Pancreas (tissue), 10 donors: Measurements from ENCODE around the gene EIF5. TPM values are rescaled to one million over a fixed set of nuclear protein-coding genes. Genes with fewer than 3 reads are reported as not detected.

Experiments
- ATAC-seq, 4 donors: fragments of 200-7000 bp; cut with Tn5 transposase; one replicate each; pipeline versions ENCODE4 v1.8.0 to v1.9.1; 2020; ENCODE audit warnings: mild to moderate bottlenecking in 4 of 4, moderate library complexity in 4 of 4
- DNase-seq, 6 donors: peaks; one replicate each; pipeline ENCODE4 v3.0.0-alpha.2; 2020
- FAIRE-seq: peaks from 2 replicates; lab custom pipeline; 2012; peaks lifted over from hg19 to GRCh38; lab: Jason Lieb, UNC
- H3K27ac ChIP-seq, 4 donors: fragments of 200-600 bp; sonication (generic); 1 replicate in 3 of 4; 2 replicates in 1 of 4; pipeline versions ENCODE4 v1.5.0 to v1.8.0; 2020
- H3K27me3 ChIP-seq, 4 donors: fragments of 200-600 bp; one replicate each; pipeline ENCODE4 v1.8.0; 2021
- H3K36me3 ChIP-seq, 3 donors: fragments of 200-600 bp; sonication (generic) in 1 of 3; one replicate each; pipeline versions ENCODE4 v1.5.0 to v1.8.0; 2020 to 2021
- H3K4me1 ChIP-seq, 3 donors: fragments of 200-600 bp; one replicate each; pipeline ENCODE4 v1.8.0; 2021
- H3K4me3 ChIP-seq, 4 donors: fragments of 200-600 bp; sonication (generic) in 2 of 4; one replicate each; pipeline versions ENCODE4 v1.5.0 to v1.8.0; 2020 to 2021
- H3K9me3 ChIP-seq, 4 donors: fragments of 200-600 bp; one replicate each; pipeline ENCODE4 v1.8.0; 2021
- WGBS, 2 donors: extraction: QIAGEN DNeasy Blood & Tissue Kit; methylation state at CpG; one replicate each; pipeline ENCODE4 v1.1.7; 2013; 5-methylcytosine and 5-hydroxymethylcytosine counted together
- intact Hi-C, 3 donors: fragments of 100-400 bp; cut with DNase I; formaldehyde crosslinking; loops; one replicate each; pipeline versions ENCODE4 v1.11.1 to v1.14.2; 2022
- polyA plus RNA-seq, 2 donors: library from polyadenylated mRNA; stranded (reverse); fragments of 200-250 nt; gene quantifications; one replicate each; pipeline ENCODE4 v1.2.3, GENCODE V29; 2013
- total RNA-seq, 6 donors: library from RNA; stranded (reverse); fragmentation: NEBNext Ultra II Directional in 4 of 6; extraction: Animal tissue kit (Norgen Biotek cat#: 25700) in 4 of 6; gene quantifications; one replicate each; pipeline versions ENCODE4 v1.2.1 to v1.2.4, GENCODE V29; 2021 to 2023
- TF ChIP-seq, protein P1 (sequence below), 4 donors: fragments of 200-600 bp; sonication (generic) in 3 of 4; IDR thresholded peaks; one replicate each; pipeline versions ENCODE4 v1.5.0 to v1.8.0; 2021; ENCODE audit warnings: antibody characterized with exemption in 4 of 4
- donor health status: healthy with polysubstance abuse.
- donor health status: DM: no; HTN: no; CAD: no; lungs with moderate emphysema.
- donor health status: DM: no; HTN: no; CAD: no.
- donor health status: control.
- donor health status: control.
- donor health status: Bipolar disorder and iron deficiency.
- donor health status: DM: yes; HTN: yes; CAD: no.
- donor health status: DM: no; HTN: no; CAD: no.
- donor health status: DM: no; HTN: no; CAD: no.
- donor health status: DM: yes; HTN: yes; CAD: no.

Gene EIF5
- total and polyA plus RNA-seq, 8 donors, result 22.2 to 139 (median 95.2) TPM

DNA sequence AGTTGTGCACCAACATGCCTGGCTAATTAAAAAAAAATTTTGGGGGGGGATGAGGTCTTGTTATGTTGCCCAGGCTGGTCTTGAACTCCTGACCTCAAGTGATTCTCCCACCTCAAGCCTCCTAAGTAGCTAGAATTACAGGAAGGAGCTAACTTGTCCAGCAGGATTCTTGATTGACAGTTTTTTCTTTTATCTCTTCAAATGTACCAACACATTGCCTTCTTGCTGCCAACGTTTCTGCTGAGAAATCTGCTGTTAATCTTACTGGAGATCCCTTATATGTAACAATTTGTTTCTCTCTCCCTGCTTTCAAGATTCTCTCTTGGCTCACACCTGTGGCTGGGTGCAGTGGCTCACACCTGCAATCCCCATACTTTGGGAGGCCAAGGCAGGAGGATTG, 28.7 kb downstream of the EIF5 start:
- Histone ChIP-seq H3K27me3 (no peaks in the 10 kb centered on the region), H3K27ac (no peak overlapping the region), H3K4me3 (no peak overlapping the region), H3K36me3 (no peaks in the 10 kb centered on the region), H3K9me3 (no peaks in the 10 kb centered on the region), H3K4me1 (no peaks in the 10 kb centered on the region)
- DNase-seq (no peak), ATAC-seq (no peak), FAIRE-seq (no peak)
- intact Hi-C loops, result no loop called here
- TF ChIP-seq, protein P1, sequence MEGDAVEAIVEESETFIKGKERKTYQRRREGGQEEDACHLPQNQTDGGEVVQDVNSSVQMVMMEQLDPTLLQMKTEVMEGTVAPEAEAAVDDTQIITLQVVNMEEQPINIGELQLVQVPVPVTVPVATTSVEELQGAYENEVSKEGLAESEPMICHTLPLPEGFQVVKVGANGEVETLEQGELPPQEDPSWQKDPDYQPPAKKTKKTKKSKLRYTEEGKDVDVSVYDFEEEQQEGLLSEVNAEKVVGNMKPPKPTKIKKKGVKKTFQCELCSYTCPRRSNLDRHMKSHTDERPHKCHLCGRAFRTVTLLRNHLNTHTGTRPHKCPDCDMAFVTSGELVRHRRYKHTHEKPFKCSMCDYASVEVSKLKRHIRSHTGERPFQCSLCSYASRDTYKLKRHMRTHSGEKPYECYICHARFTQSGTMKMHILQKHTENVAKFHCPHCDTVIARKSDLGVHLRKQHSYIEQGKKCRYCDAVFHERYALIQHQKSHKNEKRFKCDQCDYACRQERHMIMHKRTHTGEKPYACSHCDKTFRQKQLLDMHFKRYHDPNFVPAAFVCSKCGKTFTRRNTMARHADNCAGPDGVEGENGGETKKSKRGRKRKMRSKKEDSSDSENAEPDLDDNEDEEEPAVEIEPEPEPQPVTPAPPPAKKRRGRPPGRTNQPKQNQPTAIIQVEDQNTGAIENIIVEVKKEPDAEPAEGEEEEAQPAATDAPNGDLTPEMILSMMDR (IDR thresholded peaks at IDR 0.05), result no peak
- WGBS, 2 donors, result 45 to 55% methylated on average over 1 of the region's 1 CpG

DNA sequence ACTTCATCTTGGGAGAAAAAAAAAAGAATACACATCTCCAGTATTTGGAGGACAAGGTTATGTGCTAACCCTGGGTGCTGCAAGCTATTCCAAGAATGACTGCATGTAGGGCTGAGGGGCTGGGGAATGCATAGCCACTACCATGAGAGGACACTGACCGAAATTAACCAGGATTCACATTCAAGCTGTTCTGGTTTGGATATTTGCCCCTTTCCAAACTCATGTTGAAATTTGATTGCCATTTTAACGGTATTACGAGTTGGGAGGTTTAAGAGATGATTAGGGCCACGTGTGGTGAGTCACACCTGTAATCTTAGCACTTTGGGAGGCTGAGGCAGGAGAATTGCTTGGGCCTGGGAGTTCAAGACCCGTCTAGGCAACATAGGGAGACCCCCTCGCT, 32.7 kb downstream of the EIF5 start:
- no peaks in the 10 kb centered on the region for H3K9me3 ChIP-seq
- 79 to 90% methylated on average over 6 of the region's 6 CpGs for WGBS, 2 donors
- H3K4me3 ChIP-seq, result no peak overlapping the region
- FAIRE-seq (no peak), DNase-seq (no peak), ATAC-seq (no peak)
- H3K27ac ChIP-seq, result no peak overlapping the region
- intact Hi-C loops, result no loop called here
- no peaks in the 10 kb centered on the region for H3K4me1 ChIP-seq
- no peaks in the 10 kb centered on the region for H3K27me3 ChIP-seq
- no peaks in the 10 kb centered on the region for H3K36me3 ChIP-seq
- TF ChIP-seq, protein P1 (IDR thresholded peaks at IDR 0.05), result no peak

- Histone ChIP-seq H3K27me3 (no peaks in the 10 kb centered on the region), H3K36me3 (no peaks in the 10 kb centered on the region), H3K9me3 (no peaks in the 10 kb centered on the region), H3K4me1 (no peaks in the 10 kb centered on the region), H3K4me3 (no peak overlapping the region), H3K27ac (no peak overlapping the region)
- DNase-seq (no peak), FAIRE-seq (no peak), ATAC-seq (no peak)
- TF ChIP-seq, protein P1 (IDR thresholded peaks at IDR 0.05), result no peak
- WGBS, 2 donors, result 86 to 88% methylated on average over 4 of the region's 4 CpGs
- intact Hi-C loops, result no loop called here
Observed at GRCh38 chr14:103367995-103368394, 34.0 kb downstream of the EIF5 start.

GRCh38 chr14:103370087-103370486, 36.0 kb downstream of the EIF5 start:
- ATAC-seq (no peak), FAIRE-seq (no peak), DNase-seq (no peak)
- TF ChIP-seq, protein P1 (IDR thresholded peaks at IDR 0.05), result no peak
- H3K9me3 ChIP-seq, result no peaks in the 10 kb centered on the region
- WGBS, 2 donors, result 97 to 100% methylated on average over 3 of the region's 3 CpGs
- H3K27ac ChIP-seq, result no peak overlapping the region
- no peaks in the 10 kb centered on the region for H3K27me3 ChIP-seq
- H3K4me3 ChIP-seq, result no peak overlapping the region
- no peaks in the 10 kb centered on the region for H3K36me3 ChIP-seq
- H3K4me1 ChIP-seq, result no peaks in the 10 kb centered on the region
- intact Hi-C loops, result no loop called here

DNA sequence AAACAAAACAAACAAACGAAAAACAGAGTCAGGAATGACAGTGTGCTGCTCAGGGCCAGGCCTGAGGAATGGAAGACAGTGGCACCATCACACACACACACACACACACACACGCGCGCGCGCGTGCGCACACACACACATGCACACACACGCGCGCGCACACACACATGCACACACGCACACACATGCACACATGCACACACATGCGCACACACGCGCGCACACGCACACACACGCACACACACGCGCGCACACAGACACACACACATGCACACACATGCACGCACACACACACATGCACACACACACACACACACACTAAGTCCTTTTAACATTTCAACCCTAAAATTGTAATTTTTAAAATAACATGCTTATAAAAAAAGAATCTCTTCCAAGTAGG, 38.0 kb downstream of the EIF5 start:
- 62 to 69% methylated on average over 6 to 23 of the region's 23 CpGs for WGBS, 2 donors
- DNase-seq, result no peak
- Histone ChIP-seq H3K36me3 (no peaks in the 10 kb centered on the region), H3K9me3 (no peaks in the 10 kb centered on the region), H3K27ac (no peak overlapping the region), H3K4me3 (no peak overlapping the region), H3K27me3 (no peaks in the 10 kb centered on the region), H3K4me1 (no peaks in the 10 kb centered on the region)
- FAIRE-seq, result no peak
- intact Hi-C loops, result no loop called here
- ATAC-seq, result no peak
- TF ChIP-seq, protein P1 (IDR thresholded peaks at IDR 0.05), result no peak
